ENCODE data around the gene HSF2. TPM values are rescaled to one million over a fixed set of nuclear protein-coding genes. Genes with fewer than 3 reads are reported as not detected.

Gene HSF2
- total RNA-seq, 1 experiment from 2014 or later = 10.6 TPM

DNA sequence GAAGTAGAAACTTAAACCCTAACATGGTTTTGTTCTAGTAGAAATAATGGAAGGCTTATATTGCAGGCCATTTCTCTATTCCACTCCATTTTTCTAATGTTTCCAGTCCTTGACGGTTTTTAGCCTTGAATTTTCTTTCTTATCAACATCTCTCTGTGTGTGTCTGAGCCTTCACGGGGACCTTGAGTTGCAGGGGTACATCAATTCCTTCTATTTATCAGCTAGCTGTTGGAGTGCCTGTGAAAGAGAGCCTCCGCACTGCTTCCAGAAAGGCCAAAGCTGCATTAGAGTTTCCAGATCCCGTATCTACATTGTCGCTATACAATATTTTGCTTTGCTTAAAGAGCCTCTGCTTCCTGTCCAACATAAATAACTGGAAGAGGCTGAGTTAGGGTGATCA lies 5.4 kb upstream of the HSF2 start (continued):
- TF ChIP-seq ATF6 (CRISPR knock-in tag; IDR thresholded peaks at IDR 0.05) = no peak
- no peak for TF ChIP-seq ZNF138 (CRISPR knock-in tag; conservative IDR thresholded peaks at IDR 0.05)
- TF ChIP-seq E2F5 (CRISPR knock-in tag; IDR thresholded peaks at IDR 0.05) = no peak
- no peak for TF ChIP-seq TP53 (CRISPR knock-in tag; IDR thresholded peaks at IDR 0.05)
- no peak for TF ChIP-seq ERG (CRISPR knock-in tag; IDR thresholded peaks at IDR 0.05)
- TF ChIP-seq MYBL2 (CRISPR knock-in tag; IDR thresholded peaks at IDR 0.05) = no peak
- no peak for TF ChIP-seq ZBTB43 (CRISPR knock-in tag; IDR thresholded peaks at IDR 0.05)

DNA sequence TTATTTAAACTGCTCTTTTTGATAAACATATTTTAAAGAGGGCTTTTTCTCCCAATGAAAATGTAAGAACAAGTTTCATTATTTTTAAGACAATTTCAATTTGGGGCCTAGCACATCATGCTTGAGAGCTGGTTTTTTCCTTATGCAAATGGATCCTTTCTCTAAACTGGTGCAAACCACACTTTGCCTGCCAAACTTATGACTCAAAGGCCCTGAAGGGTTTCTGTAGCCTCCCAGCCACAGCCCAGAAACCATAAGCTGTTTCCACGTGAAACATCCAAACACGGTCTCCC lies 451 bp upstream of the HSF2 start:
- peaks cover 7% of the 10 kb centered on the region for H3K4me1 Mint-ChIP-seq
- H3K36me3 Mint-ChIP-seq = no peaks in the 10 kb centered on the region
- H3K27ac Mint-ChIP-seq = no peak overlapping the region
- peak overlapping the region; percentile 56 for H3K4me3 Mint-ChIP-seq
- no peak for DNase-seq (ENCODE audit: low spot score)
- H3K27me3 Mint-ChIP-seq (ENCODE audit: low read depth) = peaks cover 61% of the 10 kb centered on the region
- ATAC-seq = no peak
- no peaks in the 10 kb centered on the region for H3K9me3 Mint-ChIP-seq
- ChIA-PET CTCF (interaction anchor here (0.7 to 1.5 kb wide), 2 partner anchors 54 to 131 kb away, joined by 3 read pairs; no protein-coding TSS in a partner anchor), POLR2A (interaction anchor here (1.0 to 1.1 kb wide), 3 partner anchors 73 to 212 kb away, joined by 3 to 4 read pairs (median 3); partner anchors contain the start of gene SERINC1)
- TF ChIP-seq, protein P1, sequence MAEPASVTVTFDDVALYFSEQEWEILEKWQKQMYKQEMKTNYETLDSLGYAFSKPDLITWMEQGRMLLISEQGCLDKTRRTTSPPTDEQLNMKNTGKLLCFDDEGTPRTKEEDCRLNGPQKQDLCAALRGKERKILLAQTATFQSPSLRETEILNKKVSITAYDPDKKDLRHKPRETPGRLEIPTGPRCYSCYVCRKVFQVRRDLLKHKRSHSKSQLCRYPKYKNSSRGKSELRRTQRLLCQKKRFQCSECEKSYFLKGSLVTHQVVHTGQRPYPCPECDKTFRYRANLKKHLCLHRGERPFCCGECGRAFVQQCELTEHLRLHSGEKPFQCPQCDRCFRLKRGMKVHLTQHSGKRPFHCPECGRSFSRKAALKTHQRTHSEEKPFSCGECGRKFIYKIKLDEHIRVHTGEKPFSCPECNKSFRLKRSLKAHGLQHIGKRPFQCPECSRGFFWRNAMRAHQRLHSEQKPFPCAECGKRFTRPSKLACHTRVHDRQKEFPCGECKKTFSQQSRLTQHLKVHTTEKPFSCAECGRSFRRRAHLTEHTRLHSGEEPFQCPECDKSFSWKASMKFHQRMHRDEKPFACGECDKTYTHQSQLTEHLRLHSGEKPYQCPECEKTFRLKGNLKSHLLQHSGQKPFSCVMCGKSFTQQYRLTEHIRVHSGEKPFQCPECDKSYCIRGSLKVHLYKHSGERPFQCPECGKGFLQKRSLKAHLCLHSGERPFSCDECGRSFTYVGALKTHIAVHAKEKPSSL (CRISPR knock-in tag; conservative IDR thresholded peaks at IDR 0.05) = no peak
- no peak for TF ChIP-seq ZNF671 (CRISPR knock-in tag; IDR thresholded peaks at IDR 0.05)
- TF ChIP-seq NR2C2 (CRISPR knock-in tag; IDR thresholded peaks at IDR 0.05) = no peak
- TF ChIP-seq SOX15 (CRISPR knock-in tag; IDR thresholded peaks at IDR 0.05) = no peak
- no peak for TF ChIP-seq CBFB (CRISPR knock-in tag; IDR thresholded peaks at IDR 0.05; ENCODE audit: low read depth)
- TF ChIP-seq ETV6 (CRISPR knock-in tag; IDR thresholded peaks at IDR 0.05) = no peak
- TF ChIP-seq RELA (CRISPR knock-in tag; IDR thresholded peaks at IDR 0.05; ENCODE audit: borderline replicate concordance) = no peak
- TF ChIP-seq CREB1 (CRISPR knock-in tag; IDR thresholded peaks at IDR 0.05) = no peak
- TF ChIP-seq, protein P2, sequence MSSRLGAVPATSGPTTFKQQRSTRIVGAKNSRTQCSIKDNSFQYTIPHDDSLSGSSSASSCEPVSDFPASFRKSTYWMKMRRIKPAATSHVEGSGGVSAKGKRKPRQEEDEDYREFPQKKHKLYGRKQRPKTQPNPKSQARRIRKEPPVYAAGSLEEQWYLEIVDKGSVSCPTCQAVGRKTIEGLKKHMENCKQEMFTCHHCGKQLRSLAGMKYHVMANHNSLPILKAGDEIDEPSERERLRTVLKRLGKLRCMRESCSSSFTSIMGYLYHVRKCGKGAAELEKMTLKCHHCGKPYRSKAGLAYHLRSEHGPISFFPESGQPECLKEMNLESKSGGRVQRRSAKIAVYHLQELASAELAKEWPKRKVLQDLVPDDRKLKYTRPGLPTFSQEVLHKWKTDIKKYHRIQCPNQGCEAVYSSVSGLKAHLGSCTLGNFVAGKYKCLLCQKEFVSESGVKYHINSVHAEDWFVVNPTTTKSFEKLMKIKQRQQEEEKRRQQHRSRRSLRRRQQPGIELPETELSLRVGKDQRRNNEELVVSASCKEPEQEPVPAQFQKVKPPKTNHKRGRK (CRISPR knock-in tag; IDR thresholded peaks at IDR 0.05; ENCODE audit: borderline replicate concordance) = no peak
- TF ChIP-seq CDX4 (CRISPR knock-in tag; IDR thresholded peaks at IDR 0.05; ENCODE audit: borderline replicate concordance) = no peak
- no peak for TF ChIP-seq ZNF232 (CRISPR knock-in tag; IDR thresholded peaks at IDR 0.05)
- no peak for TF ChIP-seq FOXP1 (CRISPR knock-in tag; IDR thresholded peaks at IDR 0.05; ENCODE audit: borderline replicate concordance)
- TF ChIP-seq MYBL2 (CRISPR knock-in tag; IDR thresholded peaks at IDR 0.05) = no peak
- TF ChIP-seq, protein P3, sequence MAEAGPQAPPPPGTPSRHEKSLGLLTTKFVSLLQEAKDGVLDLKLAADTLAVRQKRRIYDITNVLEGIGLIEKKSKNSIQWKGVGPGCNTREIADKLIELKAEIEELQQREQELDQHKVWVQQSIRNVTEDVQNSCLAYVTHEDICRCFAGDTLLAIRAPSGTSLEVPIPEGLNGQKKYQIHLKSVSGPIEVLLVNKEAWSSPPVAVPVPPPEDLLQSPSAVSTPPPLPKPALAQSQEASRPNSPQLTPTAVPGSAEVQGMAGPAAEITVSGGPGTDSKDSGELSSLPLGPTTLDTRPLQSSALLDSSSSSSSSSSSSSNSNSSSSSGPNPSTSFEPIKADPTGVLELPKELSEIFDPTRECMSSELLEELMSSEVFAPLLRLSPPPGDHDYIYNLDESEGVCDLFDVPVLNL (CRISPR knock-in tag; IDR thresholded peaks at IDR 0.05; ENCODE audit: borderline replicate concordance, low read depth) = no peak
- TF ChIP-seq, protein P4, sequence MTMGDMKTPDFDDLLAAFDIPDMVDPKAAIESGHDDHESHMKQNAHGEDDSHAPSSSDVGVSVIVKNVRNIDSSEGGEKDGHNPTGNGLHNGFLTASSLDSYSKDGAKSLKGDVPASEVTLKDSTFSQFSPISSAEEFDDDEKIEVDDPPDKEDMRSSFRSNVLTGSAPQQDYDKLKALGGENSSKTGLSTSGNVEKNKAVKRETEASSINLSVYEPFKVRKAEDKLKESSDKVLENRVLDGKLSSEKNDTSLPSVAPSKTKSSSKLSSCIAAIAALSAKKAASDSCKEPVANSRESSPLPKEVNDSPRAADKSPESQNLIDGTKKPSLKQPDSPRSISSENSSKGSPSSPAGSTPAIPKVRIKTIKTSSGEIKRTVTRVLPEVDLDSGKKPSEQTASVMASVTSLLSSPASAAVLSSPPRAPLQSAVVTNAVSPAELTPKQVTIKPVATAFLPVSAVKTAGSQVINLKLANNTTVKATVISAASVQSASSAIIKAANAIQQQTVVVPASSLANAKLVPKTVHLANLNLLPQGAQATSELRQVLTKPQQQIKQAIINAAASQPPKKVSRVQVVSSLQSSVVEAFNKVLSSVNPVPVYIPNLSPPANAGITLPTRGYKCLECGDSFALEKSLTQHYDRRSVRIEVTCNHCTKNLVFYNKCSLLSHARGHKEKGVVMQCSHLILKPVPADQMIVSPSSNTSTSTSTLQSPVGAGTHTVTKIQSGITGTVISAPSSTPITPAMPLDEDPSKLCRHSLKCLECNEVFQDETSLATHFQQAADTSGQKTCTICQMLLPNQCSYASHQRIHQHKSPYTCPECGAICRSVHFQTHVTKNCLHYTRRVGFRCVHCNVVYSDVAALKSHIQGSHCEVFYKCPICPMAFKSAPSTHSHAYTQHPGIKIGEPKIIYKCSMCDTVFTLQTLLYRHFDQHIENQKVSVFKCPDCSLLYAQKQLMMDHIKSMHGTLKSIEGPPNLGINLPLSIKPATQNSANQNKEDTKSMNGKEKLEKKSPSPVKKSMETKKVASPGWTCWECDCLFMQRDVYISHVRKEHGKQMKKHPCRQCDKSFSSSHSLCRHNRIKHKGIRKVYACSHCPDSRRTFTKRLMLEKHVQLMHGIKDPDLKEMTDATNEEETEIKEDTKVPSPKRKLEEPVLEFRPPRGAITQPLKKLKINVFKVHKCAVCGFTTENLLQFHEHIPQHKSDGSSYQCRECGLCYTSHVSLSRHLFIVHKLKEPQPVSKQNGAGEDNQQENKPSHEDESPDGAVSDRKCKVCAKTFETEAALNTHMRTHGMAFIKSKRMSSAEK (CRISPR knock-in tag; IDR thresholded peaks at IDR 0.05; ENCODE audit: borderline replicate concordance) = no peak
